IMR-90 (cell line): ENCODE measurements around the gene PRR19. TPM values are rescaled to one million over a fixed set of nuclear protein-coding genes. Genes with fewer than 3 reads are reported as not detected.

Experiments
- ATAC-seq: fragments of 200-7000 bp; cut with Tn5 transposase; 2 replicates; pipeline ENCODE4 v1.9.1; 2020; ENCODE audit warnings: low read depth, mild to moderate bottlenecking, moderate library complexity
- BruUV-seq: library from RNA; stranded (reverse); fragments of 400-500 nt; replicated peaks from 2 replicates; lab custom pipeline; 2021; lab: Mats Ljungman, UMichigan
- CTCF ChIA-PET: fragments of 300-600 bp; formaldehyde crosslinking; extraction: SDS; loops from one replicate; lab custom pipeline; 2021; ENCODE audit warnings: antibody characterized with exemption; lab: Yijun Ruan, JAX
- POLR2A ChIA-PET: fragments of 300-600 bp; sonication (Branson Sonifier 250); formaldehyde crosslinking; loops from one replicate; lab custom pipeline; 2022; ENCODE audit warnings: antibody characterized with exemption; ENCODE audit not compliant: unreplicated experiment; lab: Charles Lee
- DNase-seq: peaks from one replicate; pipeline ENCODE4 v3.0.0; 2013
- H2AFZ ChIP-seq: replicated peaks from 2 replicates; pipeline ENCODE3; 2013; ENCODE audit warnings: low read length, mild to moderate bottlenecking; ENCODE audit not compliant: poor library complexity
- H2AK5ac ChIP-seq: 2 replicates; pipeline ENCODE4 v1.6.1; 2013; ENCODE audit warnings: low read depth, low read length, inconsistent platforms
- H2AK9ac ChIP-seq: replicated peaks from 2 replicates; pipeline ENCODE3; 2013; ENCODE audit warnings: mild to moderate bottlenecking, low read depth, low read length, moderate library complexity; ENCODE audit not compliant: poor library complexity
- H2BK120ac ChIP-seq: 2 replicates; pipeline ENCODE4 v1.6.1; 2013; ENCODE audit warnings: low read depth, low read length, inconsistent platforms
- H2BK15ac ChIP-seq: 3 replicates; pipeline ENCODE4 v1.6.1; 2013; ENCODE audit warnings: low read depth, low read length, inconsistent platforms
- H2BK20ac ChIP-seq: 2 replicates; pipeline ENCODE4 v1.6.1; 2013; ENCODE audit warnings: low read depth, mild to moderate bottlenecking, inconsistent platforms, low read length, moderate library complexity
- H2BK5ac ChIP-seq: 2 replicates; pipeline ENCODE4 v1.6.1; 2013; ENCODE audit warnings: mild to moderate bottlenecking, low read depth, low read length, inconsistent platforms; ENCODE audit not compliant: poor library complexity, severe bottlenecking
- H3K14ac ChIP-seq: replicated peaks from 2 replicates; pipeline ENCODE4 v1.6.1; 2013; ENCODE audit warnings: low read depth, low read length, inconsistent platforms
- H3K18ac ChIP-seq: 2 replicates; pipeline ENCODE4 v1.6.1; 2013; ENCODE audit warnings: low read depth, low read length, control low read depth
- H3K23ac ChIP-seq: 2 replicates; pipeline ENCODE4 v1.6.1; 2013; ENCODE audit warnings: low read depth, low read length, inconsistent platforms
- H3K27ac ChIP-seq: 2 replicates; pipeline ENCODE4 v1.5.1; 2013; ENCODE audit warnings: mild to moderate bottlenecking, control low read depth, low read length; ENCODE audit not compliant: insufficient read depth
- H3K27me3 ChIP-seq: 2 replicates; pipeline ENCODE4 v1.6.1; 2013; ENCODE audit warnings: low read length; ENCODE audit not compliant: control insufficient read depth, insufficient read depth
- H3K36me3 ChIP-seq: 2 replicates; pipeline ENCODE4 v1.6.1; 2013; ENCODE audit warnings: low read length, mixed read lengths; ENCODE audit not compliant: control insufficient read depth, insufficient read depth
- H3K4ac ChIP-seq: 2 replicates; pipeline ENCODE4 v1.6.1; 2013; ENCODE audit warnings: low read depth, low read length, inconsistent platforms
- H3K4me1 ChIP-seq: 2 replicates; pipeline ENCODE4 v1.6.1; 2013; ENCODE audit warnings: low read length, mixed read lengths; ENCODE audit not compliant: control insufficient read depth, insufficient read depth
- H3K4me2 ChIP-seq: 2 replicates; pipeline ENCODE4 v1.6.1; 2013; ENCODE audit warnings: low read depth, mild to moderate bottlenecking, control low read depth, low read length, moderate library complexity
- H3K4me3 ChIP-seq: 2 replicates; pipeline ENCODE4 v1.5.1; 2013; ENCODE audit warnings: low read depth, mild to moderate bottlenecking, control low read depth, low read length, moderate library complexity; ENCODE audit not compliant: insufficient read depth
- H3K56ac ChIP-seq: 2 replicates; pipeline ENCODE4 v1.6.1; 2013; ENCODE audit warnings: low read length, inconsistent platforms; ENCODE audit not compliant: insufficient read depth; ENCODE audit errors: extremely low read depth
- H3K79me1 ChIP-seq, 2 experiments: 2 replicates each; pipeline ENCODE4 v1.6.1; 2013; ENCODE audit warnings: low read length in 2 of 2, inconsistent platforms in 1 of 2, low read depth in 1 of 2
- H3K9ac ChIP-seq: 2 replicates; pipeline ENCODE4 v1.6.1; 2013; ENCODE audit warnings: low read depth, low read length, control low read depth
- H3K9me1 ChIP-seq: 2 replicates; pipeline ENCODE4 v1.6.1; 2013; ENCODE audit warnings: low read length, inconsistent platforms; ENCODE audit not compliant: insufficient read depth
- H3K9me3 ChIP-seq: 2 replicates; pipeline ENCODE4 v1.6.1; 2013; ENCODE audit warnings: low read length; ENCODE audit not compliant: control insufficient read depth, insufficient read depth
- H4K20me1 ChIP-seq: 2 replicates; pipeline ENCODE4 v1.6.1; 2013; ENCODE audit warnings: low read length, inconsistent platforms; ENCODE audit not compliant: insufficient read depth
- H4K5ac ChIP-seq: 2 replicates; pipeline ENCODE4 v1.6.1; 2013; ENCODE audit warnings: mild to moderate bottlenecking, low read depth, low read length, control low read depth
- H4K8ac ChIP-seq, 2 experiments: 2 replicates each; pipeline ENCODE4 v1.6.1; 2013; ENCODE audit warnings: low read depth in 2 of 2, low read length in 2 of 2, control low read depth in 1 of 2, inconsistent platforms in 1 of 2
- H4K91ac ChIP-seq: 2 replicates; pipeline ENCODE4 v1.6.1; 2013; ENCODE audit warnings: low read depth, low read length, inconsistent platforms; ENCODE audit not compliant: insufficient read depth
- BHLHE40 ChIP-seq: fragments of 150-350 bp; IDR thresholded peaks from 2 replicates; pipeline ENCODE4 v1.6.1; 2016; ENCODE audit warnings: mild to moderate bottlenecking, low read depth, low read length
- CEBPB ChIP-seq: IDR thresholded peaks from 2 replicates; pipeline ENCODE4 v1.6.1; 2012; ENCODE audit warnings: low read depth, low read length, improper control_type of control experiment
- CHD1 ChIP-seq: IDR thresholded peaks from 2 replicates; pipeline ENCODE4 v1.6.1; 2012; ENCODE audit warnings: low read depth, low read length, improper control_type of control experiment
- MAFK ChIP-seq: IDR thresholded peaks from 2 replicates; pipeline ENCODE4 v1.6.1; 2012; ENCODE audit warnings: low read depth, low read length, improper control_type of control experiment
- MXI1 ChIP-seq: IDR thresholded peaks from 2 replicates; pipeline ENCODE4 v1.6.1; 2012; ENCODE audit warnings: low read depth, mild to moderate bottlenecking, low read length, moderate library complexity, borderline replicate concordance
- NFE2L2 ChIP-seq: fragments of 150-350 bp; IDR thresholded peaks from 2 replicates; pipeline ENCODE4 v1.6.1; 2016; ENCODE audit warnings: low read depth, mild to moderate bottlenecking, low read length
- POLR2A ChIP-seq: IDR thresholded peaks from 2 replicates; pipeline ENCODE4 v1.6.1; 2012; ENCODE audit warnings: mild to moderate bottlenecking, low read depth, low read length
- RAD21 ChIP-seq: IDR thresholded peaks from 2 replicates; pipeline ENCODE4 v1.6.1; 2012; ENCODE audit warnings: low read length, improper control_type of control experiment
- RCOR1 ChIP-seq: IDR thresholded peaks from 2 replicates; pipeline ENCODE4 v1.6.1; 2012; ENCODE audit warnings: mild to moderate bottlenecking, low read length, improper control_type of control experiment; ENCODE audit not compliant: insufficient replicate concordance
- RFX5 ChIP-seq: IDR thresholded peaks from 2 replicates; pipeline ENCODE4 v1.8.0; 2012; ENCODE audit warnings: low read depth, mild to moderate bottlenecking, low read length, moderate library complexity
- SMC3 ChIP-seq: fragments of 150-350 bp; IDR thresholded peaks from 2 replicates; pipeline ENCODE4 v1.6.1; 2016; ENCODE audit warnings: low read depth, mild to moderate bottlenecking, antibody characterized with exemption, low read length, moderate library complexity
- WGBS, 2 experiments: methylation state at CpG; one replicate each; pipeline versions ENCODE4 v1.1.5 to v1.1.7; 2013; ENCODE audit warnings: missing lambda C conversion rate in 2 of 2; ENCODE audit not compliant: insufficient read length in 1 of 2; ENCODE audit errors: extremely low coverage in 2 of 2; 5-methylcytosine and 5-hydroxymethylcytosine counted together
- dilution Hi-C: fragments of 300-500 bp; cut with HindIII; formaldehyde crosslinking; loops from one replicate; pipeline ENCODE4 v1.14.3; 2018; ENCODE audit warnings: low sequenced_read_pairs; ENCODE audit not compliant: unreplicated experiment
- in situ Hi-C: fragments of 300-500 bp; cut with MboI; formaldehyde crosslinking; loops from 3 replicates; pipeline ENCODE4 v1.14.3; 2019; ENCODE audit warnings: low sequenced_read_pairs, inconsistent platforms, mixed read lengths
- intact Hi-C: fragments of 100-400 bp; cut with micrococcal nuclease; formaldehyde crosslinking; loops from 2 replicates; pipeline ENCODE4 v1.10.0; 2022
- polyA plus RNA-seq, 3 experiments: library from polyadenylated mRNA; depleted of rRNA; stranded (reverse); fragments of >200 nt; gene quantifications; 2 replicates each; pipeline ENCODE4 v1.2.3, GENCODE V29; 2012; ENCODE audit warnings: low replicate concordance in 1 of 3
- total RNA-seq: library from RNA; depleted of rRNA; stranded (reverse); fragments of >200 nt; gene quantifications from 2 replicates; pipeline ENCODE4 v1.2.3, GENCODE V29; 2012
- TF ChIP-seq, protein P1 (sequence below): conservative IDR thresholded peaks from 2 replicates; pipeline ENCODE4 v1.5.1; 2012; ENCODE audit warnings: mild to moderate bottlenecking, low read depth, low read length, improper control_type of control experiment

Gene PRR19
- total and polyA plus RNA-seq, 2 of the 4 experiments (the other 2 are of a cell fraction): 0.36 to 1.6 TPM

DNA sequence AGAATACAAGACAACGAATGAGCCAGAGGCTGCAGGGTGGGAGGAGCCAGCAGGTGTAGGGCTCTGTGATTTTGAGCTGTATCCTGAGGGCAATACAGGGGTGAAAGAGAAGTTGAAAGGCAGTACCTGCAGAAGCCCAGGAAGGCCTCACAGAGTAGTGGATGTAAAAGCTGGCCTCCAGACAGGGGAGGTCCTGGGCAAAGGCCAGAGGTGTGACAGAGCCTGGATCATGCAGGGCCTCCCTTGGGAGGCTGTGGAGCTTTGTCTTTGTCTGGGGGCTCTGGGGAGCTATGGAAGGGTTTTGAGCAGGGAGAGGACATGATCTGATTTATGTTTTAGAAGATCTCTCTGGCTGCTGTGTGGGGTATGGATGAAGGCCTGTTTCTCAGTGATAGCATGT, 26.2 kb downstream of the PRR19 start:
- WGBS, 2 experiments: no CpG with 5 or more reads among the region's 1 CpG
- H4K91ac ChIP-seq: no peak overlapping the region
- H2BK5ac ChIP-seq: no peak overlapping the region
- no peak overlapping the region for H3K4ac ChIP-seq
- no peak overlapping the region for H2BK20ac ChIP-seq
- in situ Hi-C loops (loop anchor here (10.0 kb wide), 1 partner anchor 193 kb away; the partner anchor contains the start of gene POU2F2), dilution Hi-C loops (no loop called here), intact Hi-C loops (no loop called here)
- ChIA-PET POLR2A (no interaction called here), CTCF (interaction anchor here (0.7 kb wide), 1 partner anchor 59 kb away, joined by 3 read pairs; no protein-coding TSS in a partner anchor)
- H3K36me3 ChIP-seq: no peaks in the 10 kb centered on the region
- H3K27ac ChIP-seq: no peak overlapping the region
- no peak overlapping the region for H3K56ac ChIP-seq
- no peak overlapping the region for H4K8ac ChIP-seq
- no peak overlapping the region for H2AK9ac ChIP-seq
- no peak overlapping the region for H3K23ac ChIP-seq
- BruUV-seq: no TSS peak
- H2BK15ac ChIP-seq: no peak overlapping the region
- H3K4me2 ChIP-seq: no peak overlapping the region
- no peak for TF ChIP-seq MXI1
- no peak for TF ChIP-seq RAD21
- no peak for TF ChIP-seq MAFK
- TF ChIP-seq NFE2L2: no peak
- no peak for TF ChIP-seq SMC3
- TF ChIP-seq RFX5: no peak
- TF ChIP-seq BHLHE40: no peak
- TF ChIP-seq POLR2A: no peak
- no peak for TF ChIP-seq CHD1
- TF ChIP-seq, protein P1, sequence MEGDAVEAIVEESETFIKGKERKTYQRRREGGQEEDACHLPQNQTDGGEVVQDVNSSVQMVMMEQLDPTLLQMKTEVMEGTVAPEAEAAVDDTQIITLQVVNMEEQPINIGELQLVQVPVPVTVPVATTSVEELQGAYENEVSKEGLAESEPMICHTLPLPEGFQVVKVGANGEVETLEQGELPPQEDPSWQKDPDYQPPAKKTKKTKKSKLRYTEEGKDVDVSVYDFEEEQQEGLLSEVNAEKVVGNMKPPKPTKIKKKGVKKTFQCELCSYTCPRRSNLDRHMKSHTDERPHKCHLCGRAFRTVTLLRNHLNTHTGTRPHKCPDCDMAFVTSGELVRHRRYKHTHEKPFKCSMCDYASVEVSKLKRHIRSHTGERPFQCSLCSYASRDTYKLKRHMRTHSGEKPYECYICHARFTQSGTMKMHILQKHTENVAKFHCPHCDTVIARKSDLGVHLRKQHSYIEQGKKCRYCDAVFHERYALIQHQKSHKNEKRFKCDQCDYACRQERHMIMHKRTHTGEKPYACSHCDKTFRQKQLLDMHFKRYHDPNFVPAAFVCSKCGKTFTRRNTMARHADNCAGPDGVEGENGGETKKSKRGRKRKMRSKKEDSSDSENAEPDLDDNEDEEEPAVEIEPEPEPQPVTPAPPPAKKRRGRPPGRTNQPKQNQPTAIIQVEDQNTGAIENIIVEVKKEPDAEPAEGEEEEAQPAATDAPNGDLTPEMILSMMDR: no peak
- TF ChIP-seq RCOR1: no peak
- no peak for TF ChIP-seq CEBPB
- H2BK120ac ChIP-seq: no peak overlapping the region
- H3K4me3 ChIP-seq: no peak overlapping the region
- ATAC-seq: no peak
- H2AK5ac ChIP-seq: no peak overlapping the region
- DNase-seq: no peak
- H3K79me1 ChIP-seq: peaks cover 16 to 62% of the 10 kb centered on the region in 2 experiments
- peaks cover 15% of the 10 kb centered on the region for H3K27me3 ChIP-seq
- peaks cover 4% of the 10 kb centered on the region for H3K4me1 ChIP-seq
- no peak overlapping the region for H4K5ac ChIP-seq
- no peak overlapping the region for H3K14ac ChIP-seq
- peaks cover 18% of the 10 kb centered on the region; the same call in 1 of the 2 replicates for H4K20me1 ChIP-seq
- no peaks in the 10 kb centered on the region for H3K9me3 ChIP-seq
- H3K9ac ChIP-seq: no peak overlapping the region
- H3K9me1 ChIP-seq: peaks cover 5% of the 10 kb centered on the region; the same call in 1 of the 2 replicates
- H3K18ac ChIP-seq: no peak overlapping the region
- H2AFZ ChIP-seq: no peak overlapping the region
